Measurements from ENCODE around the gene MAPK6.
"Not testable (repeated sequence)": the region's sequence is repeated elsewhere in the genome, so short reads cannot be mapped to it uniquely, and the experiment has no call there.

MAPK6 gene

DNA sequence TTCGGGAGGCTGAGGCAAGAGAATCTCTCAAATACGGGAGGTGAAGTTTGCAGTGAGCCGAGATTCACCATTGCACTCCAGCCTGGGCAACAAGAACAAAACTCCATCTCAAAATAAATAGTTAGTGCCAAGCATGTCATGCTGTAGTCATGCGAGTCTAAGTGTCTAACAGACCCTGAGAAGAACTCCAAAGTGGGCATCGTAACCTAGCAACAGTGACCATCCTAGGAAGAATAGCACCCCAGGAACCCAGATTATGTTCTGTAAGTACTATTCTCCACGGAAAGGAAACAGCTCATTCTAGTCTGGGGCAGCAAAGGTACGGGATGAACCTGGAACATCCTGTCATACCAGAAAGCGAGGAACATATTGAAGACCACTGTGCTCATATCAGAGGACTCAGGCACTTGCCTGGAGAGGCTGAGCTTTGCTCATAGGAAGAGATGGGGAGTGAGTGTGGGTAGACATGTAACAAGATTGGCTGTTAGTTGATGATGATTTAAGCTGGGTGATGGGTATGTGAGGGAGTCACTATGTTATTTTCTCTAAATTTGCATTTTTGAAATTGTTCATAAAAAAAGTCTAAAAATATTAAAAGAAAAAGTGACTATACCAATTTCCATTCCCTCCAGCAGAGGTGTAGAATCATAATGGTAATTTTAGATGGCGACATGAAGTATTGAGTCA lies 61.8 kb downstream of the MAPK6 start:
- DNase-seq (ENCODE audit: low read depth) = no peak

DNA sequence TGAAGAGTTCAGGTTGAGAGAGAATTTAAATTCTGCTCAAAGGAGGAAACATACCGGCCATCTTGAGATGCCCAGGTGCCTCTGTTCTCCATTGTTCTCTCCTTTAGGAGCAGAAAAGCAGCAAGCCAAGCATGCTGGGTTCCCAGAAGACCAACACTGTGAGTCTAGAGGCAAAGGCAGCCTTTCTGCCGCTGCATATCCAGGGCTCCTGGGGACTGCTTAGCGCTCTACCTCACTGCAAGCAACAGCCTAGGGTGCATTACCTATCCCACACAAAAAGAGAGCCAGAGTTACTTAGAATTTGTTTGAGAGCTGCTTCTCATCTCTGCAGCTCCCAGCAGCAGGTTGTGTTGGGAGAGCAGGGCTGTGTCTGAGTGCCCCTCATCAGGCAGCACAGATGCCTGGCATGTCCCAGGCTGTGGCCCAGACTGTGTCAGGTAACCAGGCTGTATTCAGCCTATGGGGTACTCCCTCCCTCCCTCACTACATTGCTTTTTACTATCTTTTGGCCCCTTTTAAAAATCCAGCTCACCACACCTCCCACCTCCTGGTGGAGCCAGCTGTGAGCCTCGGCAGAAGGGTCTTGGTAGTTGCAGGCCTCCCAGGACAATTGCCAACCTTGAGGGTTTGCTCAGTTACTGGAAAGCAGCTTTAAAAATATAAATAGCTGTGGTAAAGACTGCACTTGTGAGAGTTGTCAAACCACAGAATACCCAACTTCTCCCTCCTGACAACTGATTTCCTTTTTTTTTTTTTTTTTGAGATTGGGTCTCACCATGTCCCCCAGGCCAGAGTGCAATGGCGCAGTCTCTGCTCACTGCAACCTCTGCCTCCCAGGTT lies 63.4 kb downstream of the MAPK6 start:
- no peak for DNase-seq (ENCODE audit: low read depth)

GRCh38 chr15:52083037-52083359 lies 64.0 kb downstream of the MAPK6 start:
- not testable (repeated sequence) for DNase-seq (ENCODE audit: low read depth)

GRCh38 chr15:52083603-52084002 lies 64.6 kb downstream of the MAPK6 start:
- no peak for DNase-seq (ENCODE audit: low read depth)

GRCh38 chr15:52085299-52085698 lies 66.3 kb downstream of the MAPK6 start:
- no peak for DNase-seq (ENCODE audit: low read depth)

- no peak for DNase-seq (ENCODE audit: low read depth)
These were observed 67.2 kb downstream of the MAPK6 start for GRCh38 chr15:52086011-52086786.

DNA sequence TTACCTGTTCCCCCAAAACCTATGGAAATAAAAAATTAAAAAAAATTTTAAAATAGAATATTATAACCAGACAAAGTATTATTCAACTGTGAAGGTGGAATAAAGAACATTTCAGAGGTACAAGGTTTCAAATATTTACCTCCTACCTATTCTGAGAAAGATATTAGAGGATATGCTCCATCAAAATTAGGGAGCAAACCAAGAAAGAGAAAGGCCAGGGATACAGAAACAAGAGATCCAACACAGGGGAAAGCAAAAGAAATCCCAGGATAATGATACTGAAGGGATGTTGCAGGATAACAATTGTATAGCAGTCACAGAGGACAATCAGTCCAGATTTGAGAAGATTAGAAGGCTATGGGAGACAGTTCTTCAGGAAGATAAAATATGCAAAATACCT lies 71.2 kb downstream of the MAPK6 start:
- no peak for DNase-seq (ENCODE audit: low read depth)

DNA sequence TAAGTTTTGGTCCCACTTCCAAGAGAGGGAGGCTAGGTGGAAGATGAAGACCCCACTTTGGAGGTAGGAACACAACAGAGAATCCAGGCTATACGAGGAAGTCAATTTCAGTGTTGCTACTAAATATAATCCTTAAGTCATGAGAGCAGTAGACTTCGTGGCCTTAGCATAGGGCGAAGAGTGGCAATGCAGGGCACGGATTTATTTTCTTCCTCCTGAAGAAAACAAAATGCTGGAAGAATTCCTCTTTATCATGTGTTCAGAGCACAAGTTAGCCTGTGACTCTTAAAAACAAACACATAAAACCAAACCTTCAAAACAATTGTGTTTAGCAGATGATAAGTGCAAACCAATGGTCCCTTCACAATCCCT lies 74.1 kb downstream of the MAPK6 start:
- no peak for DNase-seq (ENCODE audit: low read depth)

- DNase-seq (ENCODE audit: low read depth) = no peak
These were observed 74.8 kb downstream of the MAPK6 start for GRCh38 chr15:52093539-52094510.

DNA sequence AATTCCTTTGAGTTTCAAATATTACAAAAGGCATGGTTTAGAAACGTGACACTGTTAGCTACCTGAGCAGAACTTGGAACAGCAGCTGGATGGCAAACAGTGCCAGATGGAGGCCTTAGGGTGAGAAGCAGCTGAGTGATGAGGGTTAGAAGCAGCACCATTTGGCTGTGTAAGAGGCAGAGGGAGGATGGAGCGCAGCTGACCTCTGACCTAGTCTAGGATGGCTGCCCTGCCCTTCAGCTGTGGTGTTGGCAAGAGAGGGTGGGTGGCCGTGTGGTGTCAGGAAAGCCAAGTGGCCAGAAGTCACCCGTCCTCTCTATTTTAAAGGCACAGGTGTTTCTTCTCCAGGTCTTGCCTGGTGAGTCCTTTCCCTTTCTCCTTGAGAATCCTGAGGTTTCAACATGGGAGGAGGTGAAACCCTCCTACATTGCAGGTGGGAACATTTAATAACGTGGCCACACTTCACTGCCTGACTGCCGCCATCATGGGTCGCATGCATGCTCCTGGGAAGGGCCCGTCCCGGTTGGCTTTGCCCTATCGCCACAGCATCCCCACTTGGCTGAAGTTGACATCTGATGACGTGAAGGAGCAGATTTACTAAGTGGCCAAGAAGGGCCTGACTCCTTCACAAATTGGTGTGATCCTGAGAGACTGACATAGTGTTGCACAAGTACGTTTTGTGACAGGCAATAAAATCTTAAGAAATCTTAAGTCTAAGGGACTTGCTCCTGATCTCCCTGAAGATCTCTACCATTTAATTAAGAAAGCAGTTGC lies 76.0 kb downstream of the MAPK6 start:
- DNase-seq (ENCODE audit: low read depth) = no peak

GRCh38 chr15:52095597-52096262 lies 76.7 kb downstream of the MAPK6 start:
- no peak for DNase-seq (ENCODE audit: low read depth)

DNA sequence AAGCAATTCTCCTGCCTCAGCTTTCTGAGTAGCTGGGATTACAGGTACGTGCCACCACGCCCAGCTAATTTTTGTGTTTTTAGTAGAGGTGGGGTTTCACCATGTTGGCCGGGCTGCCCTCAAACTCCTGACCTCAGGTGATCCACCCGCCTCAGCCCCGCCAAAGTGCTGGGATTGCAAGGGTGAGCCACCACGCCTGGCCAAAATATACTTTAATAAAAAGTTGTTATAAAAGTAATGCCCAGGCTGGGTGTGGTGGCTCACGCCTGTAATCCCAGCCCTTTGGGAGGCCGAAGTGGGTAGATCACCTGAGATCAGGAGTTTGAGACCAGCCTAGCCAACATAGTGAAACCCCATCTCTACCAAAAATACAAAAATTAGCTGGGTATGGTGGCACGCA lies 77.5 kb downstream of the MAPK6 start:
- not testable (repeated sequence) for DNase-seq (ENCODE audit: low read depth)

DNA sequence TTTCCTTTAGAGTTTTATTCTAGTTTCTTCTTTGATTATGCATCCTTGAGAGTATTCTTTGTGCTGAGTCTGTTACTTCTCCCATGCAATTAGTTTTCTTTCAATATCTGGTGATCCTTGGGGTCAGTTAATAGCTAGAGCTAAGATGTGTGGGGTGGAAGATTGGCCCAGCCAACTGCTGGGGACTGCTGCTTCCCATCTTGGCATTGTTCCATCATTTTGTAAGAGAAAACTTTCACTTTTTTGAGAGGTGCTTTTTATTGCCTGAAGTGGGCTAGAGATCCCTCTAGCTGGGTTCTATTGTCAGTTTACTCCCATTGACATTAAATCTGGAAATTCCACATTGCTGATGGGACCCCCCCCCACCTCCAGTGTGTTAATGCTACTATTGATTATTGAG lies 78.2 kb downstream of the MAPK6 start:
- DNase-seq (ENCODE audit: low read depth) = no peak

GRCh38 chr15:52098323-52098722 lies 79.3 kb downstream of the MAPK6 start:
- no peak for DNase-seq (ENCODE audit: low read depth)

- no peak for DNase-seq (ENCODE audit: low read depth)
These were observed 80.7 kb downstream of the MAPK6 start for GRCh38 chr15:52099651-52100272.

DNA sequence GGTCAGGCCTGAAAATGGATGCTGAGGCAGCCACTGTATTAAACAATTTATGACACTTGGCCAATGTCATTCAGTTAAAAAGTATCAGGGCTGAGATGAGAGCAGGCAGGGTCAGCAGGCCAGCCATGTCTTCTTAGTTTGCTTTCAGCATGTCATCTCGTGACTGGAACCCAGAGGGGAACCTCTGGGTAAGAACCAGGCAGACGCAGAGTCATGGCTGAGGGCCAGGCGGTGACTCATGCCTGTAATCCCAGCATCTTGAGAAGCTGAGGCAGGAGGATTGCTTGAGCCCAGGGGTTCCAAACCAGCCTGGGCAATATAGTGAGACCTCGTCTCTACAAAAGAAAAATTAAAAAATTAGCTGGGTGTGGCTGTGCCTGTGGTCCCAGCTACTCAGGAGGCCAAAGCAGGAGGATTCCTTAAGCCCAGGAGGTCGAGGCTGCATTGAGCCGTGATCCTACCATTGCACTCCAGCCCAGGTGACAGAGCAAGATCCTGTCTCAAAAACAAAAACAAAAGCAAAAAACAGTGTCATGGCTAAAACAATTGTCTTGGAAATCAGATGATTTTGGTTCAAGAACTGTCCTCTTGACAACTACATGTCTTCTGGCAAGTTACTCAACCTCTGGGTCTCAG lies 81.9 kb downstream of the MAPK6 start:
- DNase-seq (ENCODE audit: low read depth) = no peak

- no peak for DNase-seq (ENCODE audit: low read depth)
These were observed 82.7 kb downstream of the MAPK6 start for GRCh38 chr15:52101542-52102323.

DNA sequence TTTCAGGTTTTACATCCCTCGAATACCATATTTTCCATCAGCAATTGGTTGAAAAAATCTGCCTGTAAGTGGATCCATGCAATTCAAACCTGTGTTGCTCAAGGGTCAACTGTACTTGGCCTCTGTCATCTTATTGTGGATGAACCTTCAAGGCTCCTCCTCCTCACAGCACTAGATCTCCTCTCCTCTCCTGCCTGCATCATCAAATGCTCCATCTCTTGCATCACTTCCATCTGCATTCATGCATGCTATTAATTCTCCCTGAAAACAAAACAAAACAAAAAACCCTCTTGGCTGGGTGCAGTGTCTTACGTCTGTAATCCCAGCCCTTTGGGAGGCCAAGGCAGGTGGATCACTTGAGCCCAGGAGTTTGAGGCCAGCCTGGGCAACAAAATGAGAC lies 83.4 kb downstream of the MAPK6 start:
- no peak for DNase-seq (ENCODE audit: low read depth)
